ENCODE results near the gene FAM217B. TPM values are rescaled to one million over a fixed set of nuclear protein-coding genes. Genes with fewer than 3 reads are reported as not detected.

FAM217B gene
- total RNA-seq = 19.7 TPM

GRCh38 chr20:59940129-59940955 is at the start of gene FAM217B, which contains the start of gene PPP1R3D:
Gene FAM217B, plus strand, starts transcription at chr20:59940389. Its CDS starts 3,555 bp downstream, at chr20:59943944.
Gene PPP1R3D, minus strand, starts transcription at chr20:59940305. Its CDS starts 374 bp downstream, at chr20:59939931.
- DNase-seq (ENCODE audit: low spot score) = peak; percentile 98

GRCh38 chr20:59891581-59891980 is 48.6 kb upstream of the FAM217B start:
- no peak for DNase-seq (ENCODE audit: low spot score)

GRCh38 chr20:59895908-59896307 is 44.3 kb upstream of the FAM217B start:
- DNase-seq (ENCODE audit: low spot score) = no peak

GRCh38 chr20:59902470-59902869 is 37.7 kb upstream of the FAM217B start:
- no peak for DNase-seq (ENCODE audit: low spot score)

- DNase-seq (ENCODE audit: low spot score) = no peak
Measured at GRCh38 chr20:59903621-59904020, 36.6 kb upstream of the FAM217B start.

GRCh38 chr20:59908855-59909254 is 31.3 kb upstream of the FAM217B start:
- no peak for DNase-seq (ENCODE audit: low spot score)

GRCh38 chr20:59911041-59911440 is 29.1 kb upstream of the FAM217B start:
- DNase-seq (ENCODE audit: low spot score) = no peak

GRCh38 chr20:59912609-59913008 is 27.6 kb upstream of the FAM217B start:
- no peak for DNase-seq (ENCODE audit: low spot score)

- DNase-seq (ENCODE audit: low spot score) = no peak
Measured at GRCh38 chr20:59920944-59921343, 19.2 kb upstream of the FAM217B start.

- DNase-seq (ENCODE audit: low spot score) = no peak
Measured at GRCh38 chr20:59923514-59923913, 16.7 kb upstream of the FAM217B start.

- DNase-seq (ENCODE audit: low spot score) = no peak
Measured at GRCh38 chr20:59925359-59925758, 14.8 kb upstream of the FAM217B start.

GRCh38 chr20:59925899-59926298 is 14.3 kb upstream of the FAM217B start:
- DNase-seq (ENCODE audit: low spot score) = no peak

GRCh38 chr20:59931511-59932312 is 8.5 kb upstream of the FAM217B start:
- DNase-seq (ENCODE audit: low spot score) = no peak

- no peak for DNase-seq (ENCODE audit: low spot score)
Measured at GRCh38 chr20:59932616-59933295, 7.4 kb upstream of the FAM217B start.

GRCh38 chr20:59933296-59933848 is 6.8 kb upstream of the FAM217B start, which contains the start of gene SYCP2:
Gene SYCP2, minus strand, starts transcription at chr20:59933637. Its CDS starts 11,224 bp downstream, at chr20:59922413.
- no peak for DNase-seq (ENCODE audit: low spot score)

GRCh38 chr20:59933849-59934585 is 6.2 kb upstream of the FAM217B start:
- peak; percentile 76 for DNase-seq (ENCODE audit: low spot score)

- no peak for DNase-seq (ENCODE audit: low spot score)
Measured at GRCh38 chr20:59935457-59936185, 4.6 kb upstream of the FAM217B start.

GRCh38 chr20:59936409-59936808 is 3.8 kb upstream of the FAM217B start:
- no peak for DNase-seq (ENCODE audit: low spot score)

GRCh38 chr20:59937150-59937549 is 3.0 kb upstream of the FAM217B start:
- no peak for DNase-seq (ENCODE audit: low spot score)

- DNase-seq (ENCODE audit: low spot score) = no peak
Measured at GRCh38 chr20:59938221-59938620, 2.0 kb upstream of the FAM217B start.

All from ureter (tissue), 1 donor.